HEK293 (cell line): Measurements from ENCODE around the gene ARID3B.

Experiments
- CTCF ChIP-seq: fragments of 450-650 bp; formaldehyde crosslinking; IDR thresholded peaks from 2 replicates; pipeline ENCODE4 v1.5.1; 2016; ENCODE audit warnings: missing biosample characterization, missing genetic modification characterization
- HOXA7 ChIP-seq: sonication (generic); formaldehyde crosslinking; IDR thresholded peaks from 2 replicates; pipeline ENCODE4 v1.8.1; 2022; ENCODE audit warnings: missing genetic modification reagents, borderline replicate concordance
- ZBTB21 ChIP-seq: fragments of 450-650 bp; formaldehyde crosslinking; IDR thresholded peaks from 2 replicates; pipeline ENCODE4 v1.5.1; 2017; ENCODE audit warnings: missing biosample characterization, missing genetic modification characterization
- ZIC2 ChIP-seq: fragments of 450-650 bp; formaldehyde crosslinking; IDR thresholded peaks from 2 replicates; pipeline ENCODE4 v1.5.1; 2016; ENCODE audit warnings: missing biosample characterization, missing genetic modification characterization
- ZNF248 ChIP-seq: fragments of 450-650 bp; formaldehyde crosslinking; IDR thresholded peaks from 2 replicates; pipeline ENCODE4 v1.5.1; 2017; ENCODE audit warnings: missing biosample characterization, missing genetic modification characterization
- ZNF311 ChIP-seq: fragments of 450-650 bp; formaldehyde crosslinking; IDR thresholded peaks from 2 replicates; pipeline ENCODE4 v1.5.1; 2017; ENCODE audit warnings: missing biosample characterization, missing genetic modification characterization, borderline replicate concordance
- ZNF654 ChIP-seq: fragments of 450-650 bp; formaldehyde crosslinking; IDR thresholded peaks from 2 replicates; pipeline ENCODE4 v1.5.1; 2016; ENCODE audit warnings: low read depth, missing biosample characterization, missing genetic modification characterization
- ZNF664 ChIP-seq: fragments of 450-650 bp; formaldehyde crosslinking; IDR thresholded peaks from 2 replicates; pipeline ENCODE4 v1.5.1; 2016; ENCODE audit warnings: missing biosample characterization, missing genetic modification characterization
- TF ChIP-seq, protein P1 (sequence below): fragments of 450-650 bp; formaldehyde crosslinking; IDR thresholded peaks from 2 replicates; pipeline ENCODE4 v1.5.1; 2016; ENCODE audit warnings: missing biosample characterization, missing genetic modification characterization
- TF ChIP-seq, protein P2 (sequence below): sonication (generic); formaldehyde crosslinking; IDR thresholded peaks from 2 replicates; pipeline ENCODE4 v1.8.1; 2022; ENCODE audit warnings: mild to moderate bottlenecking, moderate library complexity, missing genetic modification reagents

DNA sequence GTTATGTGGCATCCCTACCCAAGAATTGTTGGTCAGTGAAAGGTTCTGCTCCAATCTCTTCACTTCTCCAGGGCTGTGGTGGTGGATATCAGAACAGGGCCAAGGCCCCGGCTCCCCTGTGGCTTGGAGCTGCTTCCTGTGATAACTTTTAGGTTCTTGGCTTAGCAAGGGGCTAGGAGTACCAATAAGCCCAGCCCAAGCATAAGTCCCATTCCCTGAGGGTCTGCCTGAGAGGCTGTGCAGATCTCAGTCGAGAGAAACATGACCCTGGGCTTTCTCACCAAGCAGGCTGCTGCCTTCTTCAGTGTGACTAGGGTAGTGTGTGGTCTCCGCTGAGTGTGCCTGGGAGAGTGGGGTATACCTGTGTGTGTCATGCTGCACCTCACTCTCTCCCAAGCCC lies 81.7 kb downstream of the ARID3B start:
- no peak for TF ChIP-seq ZNF654 (tag by site-specific recombination)
- no peak for TF ChIP-seq CTCF (tag by site-specific recombination)
- no peak for TF ChIP-seq ZIC2
- TF ChIP-seq ZNF664: no peak
- TF ChIP-seq, protein P1, sequence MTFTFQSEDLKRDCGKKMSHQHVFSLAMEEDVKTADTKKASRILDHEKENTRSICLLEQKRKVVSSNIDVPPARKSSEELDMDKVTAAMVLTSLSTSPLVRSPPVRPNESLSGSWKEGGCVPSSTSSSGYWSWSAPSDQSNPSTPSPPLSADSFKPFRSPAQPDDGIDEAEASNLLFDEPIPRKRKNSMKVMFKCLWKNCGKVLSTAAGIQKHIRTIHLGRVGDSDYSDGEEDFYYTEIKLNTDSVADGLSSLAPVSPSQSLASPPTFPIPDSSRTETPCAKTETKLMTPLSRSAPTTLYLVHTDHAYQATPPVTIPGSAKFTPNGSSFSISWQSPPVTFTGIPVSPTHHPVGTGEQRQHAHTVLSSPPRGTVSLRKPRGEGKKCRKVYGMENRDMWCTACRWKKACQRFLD (tag by site-specific recombination): no peak
- TF ChIP-seq ZBTB21: no peak
- TF ChIP-seq, protein P2, sequence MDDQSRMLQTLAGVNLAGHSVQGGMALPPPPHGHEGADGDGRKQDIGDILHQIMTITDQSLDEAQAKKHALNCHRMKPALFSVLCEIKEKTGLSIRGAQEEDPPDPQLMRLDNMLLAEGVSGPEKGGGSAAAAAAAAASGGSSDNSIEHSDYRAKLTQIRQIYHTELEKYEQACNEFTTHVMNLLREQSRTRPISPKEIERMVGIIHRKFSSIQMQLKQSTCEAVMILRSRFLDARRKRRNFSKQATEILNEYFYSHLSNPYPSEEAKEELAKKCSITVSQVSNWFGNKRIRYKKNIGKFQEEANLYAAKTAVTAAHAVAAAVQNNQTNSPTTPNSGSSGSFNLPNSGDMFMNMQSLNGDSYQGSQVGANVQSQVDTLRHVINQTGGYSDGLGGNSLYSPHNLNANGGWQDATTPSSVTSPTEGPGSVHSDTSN (CRISPR knock-in tag): no peak
- TF ChIP-seq ZNF248: no peak
- no peak for TF ChIP-seq ZNF311
- TF ChIP-seq HOXA7 (CRISPR knock-in tag): no peak
